Duodenal mucosa (tissue), 2 donors: ENCODE data around the gene TRANK1.

Experiments
- H3K27ac ChIP-seq: one replicate; pipeline ENCODE4 v1.7.0; 2013; ENCODE audit warnings: low read depth, low read length
- H3K27me3 ChIP-seq, 2 donors: one replicate each; pipeline ENCODE4 v1.7.0; 2013; ENCODE audit warnings: low read length in 2 of 2, control low read depth in 1 of 2; ENCODE audit not compliant: insufficient read depth in 2 of 2, control insufficient read depth in 1 of 2
- H3K36me3 ChIP-seq, 2 donors: one replicate each; pipeline ENCODE4 v1.7.0; 2013; ENCODE audit warnings: low read length in 2 of 2, control low read depth in 1 of 2; ENCODE audit not compliant: insufficient read depth in 2 of 2, control insufficient read depth in 1 of 2
- H3K4me1 ChIP-seq, 2 donors: one replicate each; pipeline ENCODE4 v1.7.0; 2013; ENCODE audit warnings: low read length in 2 of 2, control low read depth in 1 of 2; ENCODE audit not compliant: insufficient read depth in 2 of 2, control insufficient read depth in 1 of 2
- H3K4me3 ChIP-seq, 2 donors: one replicate each; pipeline ENCODE4 v1.7.0; 2013; ENCODE audit warnings: low read length in 2 of 2, low read depth in 1 of 2
- H3K9ac ChIP-seq, 2 donors: one replicate each; pipeline ENCODE4 v1.7.0; 2013; ENCODE audit warnings: low read length in 2 of 2, low read depth in 1 of 2
- H3K9me3 ChIP-seq, 2 donors: one replicate each; pipeline ENCODE4 v1.7.0; 2013; ENCODE audit warnings: low read length in 2 of 2, control low read depth in 1 of 2; ENCODE audit not compliant: control insufficient read depth in 1 of 2

Gene TRANK1

DNA sequence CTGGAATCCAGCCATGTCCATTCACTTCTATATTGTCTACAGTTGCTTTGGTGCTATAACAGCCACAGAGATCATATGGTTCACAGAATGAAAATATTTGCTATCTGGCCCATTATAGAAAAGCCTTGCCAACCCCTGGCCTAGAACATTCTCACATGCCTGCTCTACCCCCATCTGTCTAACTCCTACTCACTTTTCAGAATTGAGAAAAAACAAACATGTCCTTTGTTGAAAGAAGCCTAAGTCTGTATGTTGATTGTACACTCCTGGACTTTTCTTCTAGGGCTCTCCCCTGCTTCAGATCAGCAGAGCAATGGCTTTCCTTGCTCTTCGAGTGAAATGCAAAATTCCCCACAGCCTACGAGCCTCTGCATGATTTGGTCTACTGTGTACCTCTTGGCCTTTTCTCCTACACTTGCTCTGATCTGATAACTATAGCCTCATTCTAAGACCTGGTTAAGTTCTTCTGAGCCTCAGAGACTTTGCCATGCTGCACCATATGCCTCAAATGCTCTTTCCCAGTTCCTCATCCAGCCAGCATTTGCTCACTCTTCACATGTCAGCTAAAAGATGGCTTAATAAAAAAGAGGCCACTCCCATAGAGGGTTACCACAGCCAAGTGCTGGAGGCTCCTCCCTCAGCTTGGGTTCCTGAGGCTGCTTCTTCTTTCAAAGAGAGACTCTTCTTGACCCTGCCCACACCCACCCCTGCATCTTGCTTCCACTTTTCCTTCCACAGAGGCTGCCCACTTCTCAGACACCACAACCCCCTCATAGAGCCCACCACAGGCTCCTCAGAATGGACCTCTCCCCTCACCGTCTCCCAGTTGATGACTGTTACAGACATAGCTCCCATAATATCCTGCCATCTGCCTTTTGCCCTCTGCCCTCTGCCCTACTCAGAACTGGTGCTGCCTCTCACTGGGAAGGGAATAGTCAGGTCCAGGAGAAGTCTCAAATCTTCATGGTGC is 157.6 kb downstream of the TRANK1 start:
- Histone ChIP-seq H3K4me1 (no peaks in the 10 kb centered on the region), H3K9ac (no peak overlapping the region), H3K27ac (no peak overlapping the region), H3K27me3 (no peaks in the 10 kb centered on the region), H3K4me3 (no peak overlapping the region), H3K36me3 (no peaks in the 10 kb centered on the region), H3K9me3 (no peaks in the 10 kb centered on the region)

DNA sequence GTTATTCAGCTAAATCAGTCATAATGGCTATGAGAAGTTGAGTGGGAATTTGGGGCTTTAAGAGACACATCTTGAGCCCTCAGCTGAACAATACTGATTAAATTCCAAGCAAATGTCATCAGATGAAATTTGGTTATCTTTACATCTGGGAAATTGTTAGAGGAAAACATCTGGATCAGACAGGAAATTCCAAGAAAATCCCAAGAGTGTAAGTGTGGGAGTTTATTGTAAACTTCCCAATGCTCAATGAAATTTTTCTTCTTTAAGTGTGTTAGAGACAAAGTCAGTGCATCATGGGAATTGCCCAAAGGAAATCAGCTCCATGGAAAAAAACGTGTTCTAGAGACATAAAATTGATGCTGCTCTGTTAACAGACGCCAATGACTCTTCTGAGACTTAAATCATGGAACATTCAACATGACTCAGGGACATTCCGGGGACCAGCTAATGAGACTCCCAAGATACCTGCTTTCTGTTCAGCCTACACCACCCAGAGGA is 160.7 kb downstream of the TRANK1 start:
- Histone ChIP-seq H3K36me3 (no peaks in the 10 kb centered on the region), H3K4me1 (no peaks in the 10 kb centered on the region), H3K9me3 (no peaks in the 10 kb centered on the region), H3K27me3 (no peaks in the 10 kb centered on the region), H3K27ac (no peak overlapping the region), H3K9ac (no peak overlapping the region), H3K4me3 (no peak overlapping the region)

DNA sequence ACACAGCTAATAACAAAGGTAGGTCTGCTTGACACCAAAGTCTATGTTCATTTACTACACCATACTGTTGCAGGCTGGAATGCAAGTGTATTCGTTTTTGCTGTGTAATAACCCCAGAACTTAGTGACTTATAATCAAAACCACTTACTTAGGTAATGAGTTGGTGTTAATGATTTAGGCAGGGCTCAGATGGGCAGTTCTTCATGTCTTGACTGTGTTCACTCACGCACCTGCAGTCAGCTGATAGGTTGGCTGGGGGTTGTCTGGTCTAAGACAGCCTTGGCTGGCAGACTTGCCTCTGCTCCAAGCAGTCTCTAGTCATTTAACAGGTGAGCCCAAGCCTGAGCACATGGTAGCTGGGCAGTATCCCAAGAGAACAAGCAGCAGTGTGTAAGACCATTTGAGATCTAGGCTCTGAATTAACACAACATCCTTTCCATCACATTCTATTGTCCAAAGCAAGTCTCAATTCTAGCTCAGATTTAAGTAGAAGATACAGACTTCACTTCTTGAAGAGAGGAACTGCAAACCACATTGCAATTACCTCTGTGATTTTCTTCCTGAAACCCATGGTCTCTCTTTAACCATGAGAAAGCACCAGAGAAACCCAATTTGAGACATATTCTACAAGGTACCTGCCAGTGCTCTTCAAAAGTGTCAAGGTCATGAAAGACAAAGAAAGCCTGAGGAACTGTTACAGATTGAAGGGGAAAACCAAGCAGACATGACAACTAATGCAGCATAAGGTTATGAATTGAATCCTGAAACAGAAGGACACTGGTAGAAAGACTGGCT is 167.2 kb downstream of the TRANK1 start:
- Histone ChIP-seq H3K27me3 (no peaks in the 10 kb centered on the region), H3K9ac (no peak overlapping the region), H3K9me3 (no peaks in the 10 kb centered on the region), H3K4me1 (no peaks in the 10 kb centered on the region), H3K27ac (no peak overlapping the region), H3K4me3 (no peak overlapping the region), H3K36me3 (no peaks in the 10 kb centered on the region)
